ENCODE results near the gene PCNX2. TPM values are rescaled to one million over a fixed set of nuclear protein-coding genes. Genes with fewer than 3 reads are reported as not detected.
"Not testable (repeated sequence)": the region's sequence is repeated elsewhere in the genome, so short reads cannot be mapped to it uniquely, and the experiment has no call there.

PCNX2 gene
- total RNA-seq, 1 experiment from 2014 or later = 9.1 TPM

GRCh38 chr1:233109096-233109495, 186.4 kb downstream of the PCNX2 start:
- Histone ChIP-seq H3K36me3 (ENCODE audit: insufficient read depth, low read length, poor library complexity, severe bottlenecking) (no peaks in the 10 kb centered on the region), H3K4me1 (ENCODE audit: insufficient read depth, low read length, poor library complexity, severe bottlenecking) (peaks cover 24% of the 10 kb centered on the region), H3K27me3 (replicated peaks; ENCODE audit: insufficient read depth, low read depth, low read length, poor library complexity) (no peaks in the 10 kb centered on the region), H3K9me3 (ENCODE audit: low read depth, low read length, poor library complexity, severe bottlenecking) (peaks cover 4% of the 10 kb centered on the region), H3K4me3 (ENCODE audit: low read depth, low read length, poor library complexity, severe bottlenecking) (no peak overlapping the region), H3K27ac (ENCODE audit: low read depth, low read length, poor library complexity, severe bottlenecking) (no peak overlapping the region)
- DNase-seq (ENCODE audit: low spot score) = no peak
- TF ChIP-seq EZH2 (IDR thresholded peaks at IDR 0.05; ENCODE audit: borderline replicate concordance, low read depth, low read length, poor library complexity, severe bottlenecking) (no peak), CTCF (conservative IDR thresholded peaks at IDR 0.05; ENCODE audit: low read depth, low read length) (no peak)
- POLR2A ChIA-PET (ENCODE audit: low non-redundant PET) = no interaction called here
- no TSS peak for BruUV-seq (replicated peaks)
- intact Hi-C loops (cut with micrococcal nuclease; ENCODE audit: unreplicated experiment) = no loop called here
- CTCF ChIA-PET = no interaction called here

- peaks cover 12% of the 10 kb centered on the region for H3K4me1 ChIP-seq (ENCODE audit: insufficient read depth, low read length, poor library complexity, severe bottlenecking)
- H3K4me3 ChIP-seq (ENCODE audit: low read depth, low read length, poor library complexity, severe bottlenecking); CTCF ChIA-PET; BruUV-seq (replicated peaks); intact Hi-C loops (cut with micrococcal nuclease; ENCODE audit: unreplicated experiment); DNase-seq (ENCODE audit: low spot score); H3K27me3 ChIP-seq (replicated peaks; ENCODE audit: insufficient read depth, low read depth, low read length, poor library complexity); H3K36me3 ChIP-seq (ENCODE audit: insufficient read depth, low read length, poor library complexity, severe bottlenecking); H3K9me3 ChIP-seq (ENCODE audit: low read depth, low read length, poor library complexity, severe bottlenecking); H3K27ac ChIP-seq (ENCODE audit: low read depth, low read length, poor library complexity, severe bottlenecking): not testable (repeated sequence)
- POLR2A ChIA-PET (ENCODE audit: low non-redundant PET) = interaction anchor here (0.7 kb wide), 1 partner anchor 321 kb away, joined by 3 read pairs; no protein-coding TSS in a partner anchor
Observed at GRCh38 chr1:233107716-233108130, 187.8 kb downstream of the PCNX2 start.

DNA sequence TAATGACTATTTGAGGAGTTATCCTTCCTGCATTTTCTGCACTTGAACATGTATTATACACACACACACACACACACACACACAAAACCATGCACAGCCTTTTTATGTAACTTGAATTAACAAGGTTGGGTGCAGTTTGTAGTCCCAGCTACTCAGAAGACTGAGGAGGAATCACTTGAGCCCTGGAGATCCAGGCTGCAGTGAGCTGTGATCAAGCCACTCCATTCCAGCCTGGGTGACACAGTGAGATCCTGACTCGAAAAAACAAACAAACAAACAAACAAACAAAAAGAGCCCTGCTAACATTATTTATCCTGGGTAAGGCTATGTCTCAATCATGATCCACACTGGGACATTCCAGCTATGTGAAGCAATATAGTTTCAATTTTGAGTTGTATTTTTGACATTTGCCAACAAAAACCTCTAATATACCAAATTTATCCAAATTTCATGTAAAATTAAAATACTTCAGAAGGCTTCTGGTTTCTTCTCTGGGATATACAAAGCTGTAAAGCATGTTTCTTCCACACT, 188.3 kb downstream of the PCNX2 start:
- no peak for TF ChIP-seq EZH2 (IDR thresholded peaks at IDR 0.05; ENCODE audit: borderline replicate concordance, low read depth, low read length, poor library complexity, severe bottlenecking)
- no peak for TF ChIP-seq CTCF (conservative IDR thresholded peaks at IDR 0.05; ENCODE audit: low read depth, low read length)
- Histone ChIP-seq H3K36me3 (ENCODE audit: insufficient read depth, low read length, poor library complexity, severe bottlenecking) (no peaks in the 10 kb centered on the region), H3K4me1 (ENCODE audit: insufficient read depth, low read length, poor library complexity, severe bottlenecking) (peaks cover 7% of the 10 kb centered on the region), H3K9me3 (ENCODE audit: low read depth, low read length, poor library complexity, severe bottlenecking) (peaks cover 4% of the 10 kb centered on the region), H3K4me3 (ENCODE audit: low read depth, low read length, poor library complexity, severe bottlenecking) (no peak overlapping the region), H3K27ac (ENCODE audit: low read depth, low read length, poor library complexity, severe bottlenecking) (no peak overlapping the region), H3K27me3 (replicated peaks; ENCODE audit: insufficient read depth, low read depth, low read length, poor library complexity) (no peaks in the 10 kb centered on the region)
- no peak for DNase-seq (ENCODE audit: low spot score)
- BruUV-seq (replicated peaks) = no TSS peak
- intact Hi-C loops (cut with micrococcal nuclease; ENCODE audit: unreplicated experiment) = no loop called here
- CTCF ChIA-PET = no interaction called here
- POLR2A ChIA-PET (ENCODE audit: low non-redundant PET) = interaction anchor here (0.7 kb wide), 1 partner anchor 320 kb away, joined by 3 read pairs; no protein-coding TSS in a partner anchor

GRCh38 chr1:233105225-233105624, 190.3 kb downstream of the PCNX2 start:
- Histone ChIP-seq H3K36me3 (ENCODE audit: insufficient read depth, low read length, poor library complexity, severe bottlenecking) (no peaks in the 10 kb centered on the region), H3K27ac (ENCODE audit: low read depth, low read length, poor library complexity, severe bottlenecking) (no peak overlapping the region), H3K4me1 (ENCODE audit: insufficient read depth, low read length, poor library complexity, severe bottlenecking) (peaks cover 4% of the 10 kb centered on the region), H3K27me3 (replicated peaks; ENCODE audit: insufficient read depth, low read depth, low read length, poor library complexity) (no peaks in the 10 kb centered on the region), H3K4me3 (ENCODE audit: low read depth, low read length, poor library complexity, severe bottlenecking) (no peak overlapping the region), H3K9me3 (ENCODE audit: low read depth, low read length, poor library complexity, severe bottlenecking) (peaks cover 2% of the 10 kb centered on the region)
- BruUV-seq (replicated peaks) = no TSS peak
- POLR2A ChIA-PET (ENCODE audit: low non-redundant PET) = no interaction called here
- CTCF ChIA-PET = no interaction called here
- DNase-seq (ENCODE audit: low spot score) = no peak
- TF ChIP-seq CTCF (conservative IDR thresholded peaks at IDR 0.05; ENCODE audit: low read depth, low read length) = no peak
- no peak for TF ChIP-seq EZH2 (IDR thresholded peaks at IDR 0.05; ENCODE audit: borderline replicate concordance, low read depth, low read length, poor library complexity, severe bottlenecking)
- intact Hi-C loops (cut with micrococcal nuclease; ENCODE audit: unreplicated experiment) = no loop called here
